K562 (cell line): ENCODE data around the gene MPPED1. TPM values are rescaled to one million over a fixed set of nuclear protein-coding genes. Genes with fewer than 3 reads are reported as not detected.

Experiments
- ATAC-seq: fragments of 200-7000 bp; cut with Tn5 transposase; 3 replicates; pipeline ENCODE4 v1.9.1; 2020; ENCODE audit warnings: moderate library complexity
- BruUV-seq: library from RNA; stranded (reverse); fragments of 400-500 nt; replicated peaks from 2 replicates; lab custom pipeline; 2021; lab: Mats Ljungman, UMichigan
- CTCF ChIA-PET: fragments of 300-600 bp; formaldehyde crosslinking; extraction: SDS; loops from one replicate; lab custom pipeline; 2021; ENCODE audit warnings: low intra/inter-chr PET ratio; lab: Yijun Ruan, JAX
- POLR2A ChIA-PET: fragments of 300-600, 350-650 bp; sonication (Branson Sonifier 250); formaldehyde crosslinking; extraction: SDS; loops from one replicate; lab custom pipeline; 2021; ENCODE audit warnings: antibody characterized with exemption, inconsistent platforms; lab: Yijun Ruan, JAX
- DNase-seq, 4 experiments: peaks; one replicate each; pipeline versions ENCODE4 v3.0.0 to v3.0.0-alpha.2; 2011 to 2018; ENCODE audit warnings: low spot score in 3 of 4, mixed read lengths in 3 of 4; ENCODE audit errors: extremely low read depth in 1 of 4
- FAIRE-seq: peaks from 2 replicates; lab custom pipeline; 2011; peaks lifted over from hg19 to GRCh38; lab: Jason Lieb, UNC
- H2AFZ ChIP-seq: 2 replicates; pipeline ENCODE4 v1.6.0; 2011; ENCODE audit warnings: low read depth, low read length, control low read depth, inconsistent platforms
- H3K27ac ChIP-seq: fragments of 200-600 bp; 3 replicates; pipeline ENCODE4 v1.8.0; 2011; ENCODE audit warnings: low read depth, mild to moderate bottlenecking, control low read depth, inconsistent platforms, low read length, moderate library complexity, mixed read lengths; ENCODE audit errors: extremely low read depth
- H3K27me3 ChIP-seq, 2 experiments: fragments of 300-600 bp in 1 of 2; 2 replicates in 1 of 2; 3 replicates in 1 of 2; pipeline versions ENCODE4 v1.6.0 to v1.8.0; 2011; ENCODE audit warnings: inconsistent platforms in 2 of 2, low read length in 2 of 2, mild to moderate bottlenecking in 1 of 2, mixed read lengths in 1 of 2, moderate library complexity in 1 of 2; ENCODE audit not compliant: control insufficient read depth in 2 of 2, insufficient read depth in 2 of 2
- H3K36me3 ChIP-seq: fragments of 300-600 bp; 3 replicates; pipeline ENCODE4 v1.8.0; 2011; ENCODE audit warnings: mild to moderate bottlenecking, low read length, inconsistent platforms; ENCODE audit not compliant: control insufficient read depth, insufficient read depth
- H3K4me1 ChIP-seq, 2 experiments: fragments of 200-600 bp in 1 of 2; replicated peaks in 1 of 2; 2 replicates in 1 of 2; 3 replicates in 1 of 2; pipeline versions ENCODE4 v1.5.1 to v1.8.0; 2011; ENCODE audit warnings: inconsistent platforms in 2 of 2, low read length in 2 of 2, mild to moderate bottlenecking in 1 of 2, mixed read lengths in 1 of 2, moderate library complexity in 1 of 2; ENCODE audit not compliant: control insufficient read depth in 2 of 2, insufficient read depth in 2 of 2
- H3K4me2 ChIP-seq: 2 replicates; pipeline ENCODE4 v1.6.1; 2011; ENCODE audit warnings: low read length, control low read depth, inconsistent platforms, mixed read lengths; ENCODE audit not compliant: insufficient read depth
- H3K4me3 ChIP-seq: fragments of 200-600 bp; sonication (generic), shearing (Covaris generic); 2 replicates; pipeline ENCODE4 v1.5.1; 2016; ENCODE audit warnings: control low read depth, inconsistent platforms
- H3K79me2 ChIP-seq: fragments of 200-600 bp; 3 replicates; pipeline ENCODE4 v1.8.0; 2011; ENCODE audit warnings: low read length, inconsistent platforms; ENCODE audit not compliant: control insufficient read depth, insufficient read depth
- H3K9ac ChIP-seq, 2 experiments: 2 replicates each; pipeline versions ENCODE4 v1.6.0 to v1.6.1; 2011; ENCODE audit warnings: low read depth in 2 of 2, low read length in 2 of 2, control low read depth in 1 of 2, inconsistent platforms in 1 of 2, mild to moderate bottlenecking in 1 of 2, mixed read lengths in 1 of 2; ENCODE audit not compliant: insufficient read depth in 1 of 2
- H3K9me1 ChIP-seq: one replicate; pipeline ENCODE4 v1.6.0; 2011; ENCODE audit warnings: inconsistent platforms, mild to moderate bottlenecking, low read length, moderate library complexity; ENCODE audit not compliant: control insufficient read depth, insufficient read depth
- H3K9me3 ChIP-seq: replicated peaks from 2 replicates; pipeline ENCODE4 v1.5.1; 2011; ENCODE audit warnings: low read depth, low read length, inconsistent platforms; ENCODE audit not compliant: control insufficient read depth, insufficient read depth
- H4K20me1 ChIP-seq: replicated peaks from 2 replicates; pipeline ENCODE4 v1.6.1; 2011; ENCODE audit warnings: low read length, inconsistent platforms, mixed read lengths; ENCODE audit not compliant: control insufficient read depth, insufficient read depth
- CTCF ChIP-seq, 3 experiments: IDR thresholded peaks in 2 of 3; conservative IDR thresholded peaks in 1 of 3; 2 replicates each; pipeline ENCODE4 v1.5.1; 2011 to 2012; ENCODE audit warnings: low read length in 3 of 3, mild to moderate bottlenecking in 3 of 3, control low read depth in 2 of 3, improper control_type of control experiment in 1 of 3, inconsistent platforms in 1 of 3, low read depth in 1 of 3, mixed read lengths in 1 of 3, moderate library complexity in 1 of 3; ENCODE audit not compliant: insufficient read depth in 2 of 3
- TCF15 ChIP-seq: fragments of 250-450 bp; sonication (Bioruptor Pico); IDR thresholded peaks from 2 replicates; pipeline ENCODE4 v1.8.0; 2022; ENCODE audit warnings: moderate library complexity, mild to moderate bottlenecking, inconsistent platforms
- ZNF668 ChIP-seq: fragments of 250-450 bp; sonication (Bioruptor Pico); IDR thresholded peaks from 2 replicates; pipeline ENCODE4 v1.8.0; 2022; ENCODE audit warnings: mild to moderate bottlenecking, inconsistent platforms
- WGBS: fragments of 100-300 bp; shearing (Covaris generic); methylation state at CpG from one replicate; pipeline ENCODE4 v1.1.6; 2016; ENCODE audit warnings: low coverage, mixed read lengths; ENCODE audit not compliant: insufficient coverage; ENCODE audit errors: missing lambda C conversion rate; 5-methylcytosine and 5-hydroxymethylcytosine counted together
- in situ Hi-C: fragments of 300-500 bp; cut with MboI; formaldehyde crosslinking; loops from 4 replicates; pipeline ENCODE4 v1.15.0; 2018; ENCODE audit warnings: inconsistent platforms, mixed read lengths
- intact Hi-C: fragments of 100-400 bp; cut with micrococcal nuclease; formaldehyde crosslinking; loops from 2 replicates; pipeline ENCODE4 v1.14.2; 2022
- polyA plus RNA-seq, 8 experiments: library from polyadenylated mRNA; depleted of rRNA in 4 of 8; stranded (reverse) in 5 of 8; unstranded in 3 of 8; fragments of >200 nt; fragmentation: Nextera tagmentation in 2 of 8; fragmentation: Illumina TruSeq in 1 of 8; extraction: Ambion mirVana in 2 of 8; extraction: Trizol in 1 of 8; gene quantifications; 2 replicates each; pipeline versions ENCODE4 v1.2.1 to v1.2.3, GENCODE V29; 2011 to 2014; ENCODE audit warnings: inconsistent platforms in 1 of 8, missing spikeins in 1 of 8
- total RNA-seq, 7 experiments: library from RNA; depleted of rRNA in 6 of 7; stranded (reverse); fragments of >200 nt in 6 of 7; fragmentation: Illumina TruSeq in 2 of 7; extraction: Trizol in 2 of 7; gene quantifications; 2 replicates each; pipeline versions ENCODE4 v1.2.1 to v1.2.3, GENCODE V29; 2011 to 2021; ENCODE audit warnings: low replicate concordance in 1 of 7

The MPPED1 gene
- total and polyA plus RNA-seq, 9 of the 15 experiments (the other 6 are each of a cell fraction or from before 2014, with no cell fraction given) = not detected

GRCh38 chr22:43515902-43516301 is 104.1 kb downstream of the MPPED1 start:
- BruUV-seq = no TSS peak
- intact Hi-C loops = no loop called here
- Histone ChIP-seq H3K9me1 (no peaks in the 10 kb centered on the region), H3K36me3 (no peaks in the 10 kb centered on the region), H3K9me3 (no peaks in the 10 kb centered on the region), H3K4me1 (no peaks in the 10 kb centered on the region), H3K79me2 (no peaks in the 10 kb centered on the region), H2AFZ (no peak overlapping the region), H3K4me2 (no peak overlapping the region), H3K9ac (no peak overlapping the region), H3K27ac (no peak overlapping the region), H4K20me1 (no peaks in the 10 kb centered on the region), H3K27me3 (no peaks in the 10 kb centered on the region; a peak in 1 of 5 replicates), H3K4me3 (no peak overlapping the region)
- 5% methylated on average over 13 of the region's 13 CpGs for WGBS
- POLR2A ChIA-PET = interaction anchor here (0.8 kb wide), 1 partner anchor 30 kb away, joined by 3 read pairs; no protein-coding TSS in a partner anchor
- CTCF ChIA-PET = no interaction called here
- DNase-seq = peak in 3 of 4 experiments; percentile 11 to 17 (median 13)
- no peak for TF ChIP-seq TCF15 (CRISPR knock-in tag)
- TF ChIP-seq ZNF668 = no peak
- TF ChIP-seq CTCF (IDR thresholded peaks at IDR 0.05 in 2 of 3, conservative IDR thresholded peaks at IDR 0.05 in 1 of 3; ENCODE audit: insufficient read depth in 2 of 3, low read depth in 1 of 3, low read length in 3 of 3) = peak; percentile 17 to 33 (median 33); a peak in 3 of 6 replicates
- ATAC-seq = peak; percentile 50; the same call in 1 of the 3 replicates
- no peak for FAIRE-seq
- in situ Hi-C loops = no loop called here
